GM23248 (cell line): Measurements from ENCODE around the gene BPIFB2. TPM values are rescaled to one million over a fixed set of nuclear protein-coding genes. Genes with fewer than 3 reads are reported as not detected.

ENCODE experiments used
- DNase-seq: peaks from one replicate; pipeline ENCODE4 v3.0.0-alpha.2; 2015
- H2AFZ ChIP-seq: fragments of 200-600 bp; sonication (generic); 2 replicates; pipeline ENCODE4 v1.6.1; 2016; ENCODE audit warnings: antibody characterized with exemption
- H3F3A ChIP-seq: fragments of 200-600 bp; sonication (generic); 2 replicates; pipeline ENCODE4 v1.6.1; 2016; ENCODE audit warnings: mild to moderate bottlenecking, antibody characterized with exemption, mixed run types; ENCODE audit not compliant: insufficient read depth
- H3K27ac ChIP-seq: fragments of 200-600 bp; sonication (generic); 2 replicates; pipeline ENCODE4 v1.5.1; 2016; ENCODE audit warnings: mild to moderate bottlenecking
- H3K27me3 ChIP-seq: fragments of 200-600 bp; sonication (generic); replicated peaks from 2 replicates; pipeline ENCODE4 v1.6.1; 2016; ENCODE audit warnings: mild to moderate bottlenecking; ENCODE audit not compliant: insufficient read depth
- H3K36me3 ChIP-seq: fragments of 200-600 bp; sonication (generic); 2 replicates; pipeline ENCODE4 v1.6.1; 2016; ENCODE audit warnings: low read depth, mild to moderate bottlenecking
- H3K4me1 ChIP-seq: fragments of 200-600 bp; sonication (generic); 2 replicates; pipeline ENCODE4 v1.6.1; 2016; ENCODE audit warnings: mild to moderate bottlenecking; ENCODE audit not compliant: insufficient read depth
- H3K4me2 ChIP-seq: fragments of 200-600 bp; sonication (generic); one replicate; pipeline ENCODE4 v1.6.1; 2016; ENCODE audit warnings: mild to moderate bottlenecking; ENCODE audit not compliant: unreplicated experiment
- H3K4me3 ChIP-seq: fragments of 200-600 bp; sonication (generic); 2 replicates; pipeline ENCODE4 v1.5.1; 2016; ENCODE audit warnings: mild to moderate bottlenecking
- H3K79me2 ChIP-seq: fragments of 200-600 bp; sonication (generic); 2 replicates; pipeline ENCODE4 v1.6.1; 2016; ENCODE audit warnings: mild to moderate bottlenecking; ENCODE audit not compliant: insufficient read depth
- H3K9ac ChIP-seq: fragments of 200-600 bp; sonication (generic); 2 replicates; pipeline ENCODE4 v1.6.1; 2016; ENCODE audit warnings: mild to moderate bottlenecking
- H3K9me2 ChIP-seq: fragments of 200-600 bp; sonication (generic); 2 replicates; pipeline ENCODE4 v1.6.1; 2016; ENCODE audit warnings: mixed run types, mild to moderate bottlenecking, moderate library complexity; ENCODE audit not compliant: insufficient read depth
- H3K9me3 ChIP-seq: fragments of 200-600 bp; sonication (generic); one replicate; pipeline ENCODE4 v1.6.1; 2017; ENCODE audit warnings: low read depth
- H4K20me1 ChIP-seq: fragments of 200-600 bp; sonication (generic); 2 replicates; pipeline ENCODE4 v1.6.0; 2016; ENCODE audit not compliant: insufficient read depth
- EZH2 ChIP-seq: fragments of 200-600 bp; sonication (generic); IDR thresholded peaks from 2 replicates; pipeline ENCODE4 v1.6.1; 2018; ENCODE audit warnings: antibody characterized with exemption, mild to moderate bottlenecking; ENCODE audit not compliant: insufficient read depth, poor library complexity, severe bottlenecking
- EZH2phosphoT487 ChIP-seq: fragments of 200-600 bp; sonication (generic); IDR thresholded peaks from 2 replicates; pipeline ENCODE4 v1.6.1; 2018; ENCODE audit warnings: antibody characterized with exemption, moderate library complexity, mild to moderate bottlenecking, low read depth; ENCODE audit not compliant: insufficient read depth
- WGBS, 2 experiments: methylation state at CpG; one replicate each; pipeline ENCODE4 v1.1.6; 2015 to 2017; ENCODE audit warnings: low lambda C conversion rate in 2 of 2, low coverage in 1 of 2; ENCODE audit errors: missing lambda C conversion rate in 2 of 2; 5-methylcytosine and 5-hydroxymethylcytosine counted together
- in situ Hi-C: fragments of 300-500 bp; cut with MboI; formaldehyde crosslinking; loops from 2 replicates; pipeline ENCODE4 v1.15.0; 2020
- polyA plus RNA-seq: library from polyadenylated mRNA; unstranded; fragments of >200 nt; fragmentation: Nextera tagmentation; extraction: Ambion mirVana; gene quantifications from 2 replicates; pipeline ENCODE4 v1.2.1, GENCODE V29; 2016
- total RNA-seq: library from RNA; depleted of rRNA; stranded (reverse); fragments of >200 nt; shearing (Covaris generic); gene quantifications from 2 replicates; pipeline ENCODE4 v1.2.3, GENCODE V29; 2014

BPIFB2 gene
- total and polyA plus RNA-seq, 2 experiments from 2014 or later: not detected

- in situ Hi-C loops: no loop called here
- no peak overlapping the region for H3K27ac ChIP-seq
- H2AFZ ChIP-seq: no peak overlapping the region
- no peak overlapping the region for H3K9ac ChIP-seq
- H3K4me2 ChIP-seq: no peak overlapping the region
- no peak overlapping the region for H3K4me3 ChIP-seq
- H3K9me2 ChIP-seq: no peaks in the 10 kb centered on the region
- H4K20me1 ChIP-seq: no peaks in the 10 kb centered on the region
- H3K4me1 ChIP-seq: no peaks in the 10 kb centered on the region
- DNase-seq: no peak
- no peaks in the 10 kb centered on the region for H3K36me3 ChIP-seq
- H3F3A ChIP-seq: no peaks in the 10 kb centered on the region
- no peaks in the 10 kb centered on the region for H3K9me3 ChIP-seq
- WGBS, 2 experiments: 68 to 70% methylated on average over 16 of the region's 16 CpGs
- peaks cover 24% of the 10 kb centered on the region for H3K27me3 ChIP-seq
- TF ChIP-seq EZH2: no peak
- no peak for TF ChIP-seq EZH2phosphoT487
- no peaks in the 10 kb centered on the region for H3K79me2 ChIP-seq
Measured at GRCh38 chr20:32966881-32967781, 40.4 kb upstream of the BPIFB2 start.

- in situ Hi-C loops: no loop called here
- WGBS, 2 experiments: 62 to 63% methylated on average over 16 of the region's 16 CpGs
Measured at GRCh38 chr20:32967961-32968457, 39.5 kb upstream of the BPIFB2 start.

DNA sequence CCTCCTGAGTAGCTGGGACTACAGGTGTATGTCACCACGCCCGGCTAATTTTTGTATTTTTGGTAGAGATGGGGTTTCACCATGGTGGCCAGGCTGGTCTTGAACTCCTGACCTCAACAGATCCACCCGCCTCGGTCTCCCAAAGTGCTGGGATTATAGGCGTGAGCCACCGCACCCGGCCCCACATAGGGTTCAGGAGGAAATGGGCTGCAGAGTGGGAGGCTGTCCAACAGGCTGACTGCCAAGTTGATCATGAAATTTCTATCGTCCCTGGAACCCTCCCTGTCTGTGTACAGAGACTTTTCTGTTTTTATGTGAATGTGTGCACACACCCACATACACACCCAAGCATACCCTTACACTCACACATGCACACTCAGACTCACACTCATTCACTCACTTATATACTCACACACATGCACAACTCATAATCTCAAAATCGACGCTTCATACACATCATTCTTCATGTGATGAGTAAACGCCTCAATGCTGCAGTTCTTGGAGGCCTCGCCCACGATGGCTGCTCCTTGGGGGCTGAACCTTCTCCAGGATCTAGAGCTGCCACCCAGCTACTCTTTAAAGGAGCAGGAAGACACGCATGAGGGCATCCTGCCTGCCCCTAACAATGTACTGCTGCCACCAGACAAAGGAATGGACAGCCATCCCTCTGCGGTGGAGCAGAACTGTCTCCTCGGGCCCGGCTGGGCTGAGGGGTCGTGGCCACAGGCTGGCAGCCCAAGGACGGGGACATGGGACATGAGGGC is 38.8 kb upstream of the BPIFB2 start:
- no peaks in the 10 kb centered on the region for H3K36me3 ChIP-seq
- no peak overlapping the region for H3K4me3 ChIP-seq
- H3K9me2 ChIP-seq: no peaks in the 10 kb centered on the region
- in situ Hi-C loops: no loop called here
- DNase-seq: peak; percentile 37
- peaks cover 24% of the 10 kb centered on the region for H3K27me3 ChIP-seq
- no peaks in the 10 kb centered on the region for H3F3A ChIP-seq
- no peaks in the 10 kb centered on the region for H3K9me3 ChIP-seq
- H3K27ac ChIP-seq: no peak overlapping the region
- no peak overlapping the region for H3K4me2 ChIP-seq
- H4K20me1 ChIP-seq: no peaks in the 10 kb centered on the region
- WGBS, 2 experiments: 39 to 42% methylated on average over 17 to 19 of the region's 19 CpGs
- TF ChIP-seq EZH2 (no peak), EZH2phosphoT487 (no peak)
- H3K79me2 ChIP-seq: no peaks in the 10 kb centered on the region
- H2AFZ ChIP-seq: no peak overlapping the region
- H3K9ac ChIP-seq: no peak overlapping the region
- H3K4me1 ChIP-seq: no peaks in the 10 kb centered on the region

More at GRCh38 chr20:32967961-32968457, 39.5 kb upstream of the BPIFB2 start:
- peaks cover 24% of the 10 kb centered on the region; the same call in 1 of the 2 replicates for H3K27me3 ChIP-seq
- DNase-seq: no peak
- H3F3A ChIP-seq: no peaks in the 10 kb centered on the region
- H3K79me2 ChIP-seq: no peaks in the 10 kb centered on the region
- no peaks in the 10 kb centered on the region for H3K36me3 ChIP-seq
- no peak overlapping the region for H3K27ac ChIP-seq
- H3K9me2 ChIP-seq: no peaks in the 10 kb centered on the region
- TF ChIP-seq EZH2 (no peak), EZH2phosphoT487 (no peak)
- no peaks in the 10 kb centered on the region for H3K9me3 ChIP-seq
- H3K4me3 ChIP-seq: no peak overlapping the region
- H4K20me1 ChIP-seq: no peaks in the 10 kb centered on the region
- H3K4me2 ChIP-seq: no peak overlapping the region
- H2AFZ ChIP-seq: no peak overlapping the region
- no peaks in the 10 kb centered on the region for H3K4me1 ChIP-seq
- H3K9ac ChIP-seq: no peak overlapping the region

DNA sequence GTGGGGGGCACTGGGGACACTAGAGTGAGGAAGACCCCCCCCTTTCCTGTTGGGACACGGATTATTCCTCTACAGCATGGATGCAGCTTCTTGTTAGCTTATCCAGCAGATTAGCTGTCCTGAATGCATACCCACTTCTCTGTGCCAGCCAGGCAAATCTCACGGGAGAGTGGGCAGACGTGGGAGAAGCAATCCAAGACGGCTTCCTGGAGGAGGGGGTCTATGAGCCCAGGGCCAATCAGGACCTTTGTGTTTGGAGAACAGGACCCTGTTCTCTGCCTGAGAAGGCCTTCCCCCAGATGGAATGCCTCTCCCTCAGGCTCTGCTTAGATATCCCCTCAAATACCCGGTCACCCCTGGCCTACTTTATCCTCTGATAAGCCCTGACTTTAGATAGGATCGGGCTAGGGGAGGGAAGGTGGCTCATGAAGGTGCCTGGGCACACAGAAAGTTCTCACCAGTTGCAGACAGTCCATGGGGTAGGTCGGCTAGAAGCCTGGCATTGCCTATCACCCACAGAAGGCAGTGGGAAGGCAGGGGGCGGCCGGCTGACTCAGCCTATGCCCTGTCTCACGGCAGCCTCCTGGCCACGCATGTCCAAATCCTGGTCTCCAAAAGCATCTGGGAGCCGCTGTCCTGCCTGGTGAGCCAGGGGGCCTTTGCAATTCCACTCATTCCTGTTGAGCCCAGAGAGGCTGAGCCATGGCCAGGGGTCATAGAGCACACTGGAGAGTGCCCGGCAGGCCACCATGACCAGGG is 38.0 kb upstream of the BPIFB2 start:
- 68 to 73% methylated on average over 11 to 12 of the region's 13 CpGs for WGBS, 2 experiments
- Histone ChIP-seq H3K9me2 (no peaks in the 10 kb centered on the region), H3K9ac (no peak overlapping the region), H3K4me1 (no peaks in the 10 kb centered on the region), H3K27me3 (peaks cover 20% of the 10 kb centered on the region), H3K79me2 (no peaks in the 10 kb centered on the region), H3K27ac (no peak overlapping the region), H4K20me1 (no peaks in the 10 kb centered on the region), H3F3A (no peaks in the 10 kb centered on the region), H3K9me3 (no peaks in the 10 kb centered on the region), H3K4me2 (no peak overlapping the region), H3K36me3 (no peaks in the 10 kb centered on the region), H3K4me3 (no peak overlapping the region), H2AFZ (no peak overlapping the region)
- TF ChIP-seq EZH2 (no peak), EZH2phosphoT487 (no peak)
- in situ Hi-C loops: no loop called here
- no peak for DNase-seq
